Endothelial cell (in vitro differentiated cells): ENCODE data around the gene SSC5D. TPM values are rescaled to one million over a fixed set of nuclear protein-coding genes. Genes with fewer than 3 reads are reported as not detected.

Source experiments
- DNase-seq: peaks from one replicate; pipeline ENCODE4 v3.0.0; 2021; ENCODE audit warnings: low spot score
- H3K27ac Mint-ChIP-seq: one replicate; pipeline ENCODE4 v1.8.0; 2021; ENCODE audit warnings: mixed read lengths, inconsistent platforms; ENCODE audit not compliant: unreplicated experiment
- H3K27me3 Mint-ChIP-seq: one replicate; pipeline ENCODE4 v1.8.0; 2021; ENCODE audit warnings: mild to moderate bottlenecking, moderate library complexity, mixed read lengths, inconsistent platforms; ENCODE audit not compliant: unreplicated experiment
- H3K36me3 Mint-ChIP-seq: one replicate; pipeline ENCODE4 v1.8.0; 2021; ENCODE audit warnings: mild to moderate bottlenecking, low read depth, mixed read lengths, inconsistent platforms; ENCODE audit not compliant: unreplicated experiment
- H3K4me1 Mint-ChIP-seq: one replicate; pipeline ENCODE4 v1.8.0; 2021; ENCODE audit warnings: mild to moderate bottlenecking, mixed read lengths, inconsistent platforms; ENCODE audit not compliant: unreplicated experiment
- H3K4me3 Mint-ChIP-seq: one replicate; pipeline ENCODE4 v1.8.0; 2021; ENCODE audit warnings: mild to moderate bottlenecking, mixed read lengths, inconsistent platforms; ENCODE audit not compliant: unreplicated experiment
- H3K9me3 Mint-ChIP-seq: one replicate; pipeline ENCODE4 v1.8.0; 2021; ENCODE audit warnings: mixed read lengths, inconsistent platforms; ENCODE audit not compliant: unreplicated experiment
- total RNA-seq: library from RNA; stranded (reverse); fragmentation: NEBNext Ultra II Directional; extraction: Animal tissue kit (Norgen Biotek cat#: 25700); gene quantifications from one replicate; pipeline ENCODE4 v1.2.1, GENCODE V29; 2021; ENCODE audit not compliant: unreplicated experiment
- TF ChIP-seq, protein P1 (sequence below): fragments of 200-600 bp; sonication (generic); IDR thresholded peaks from one replicate; pipeline ENCODE4 v1.5.0; 2021; ENCODE audit warnings: antibody characterized with exemption; ENCODE audit not compliant: unreplicated experiment

SSC5D gene
- total RNA-seq, 1 donor from 2014 or later = 0.95 TPM

DNA sequence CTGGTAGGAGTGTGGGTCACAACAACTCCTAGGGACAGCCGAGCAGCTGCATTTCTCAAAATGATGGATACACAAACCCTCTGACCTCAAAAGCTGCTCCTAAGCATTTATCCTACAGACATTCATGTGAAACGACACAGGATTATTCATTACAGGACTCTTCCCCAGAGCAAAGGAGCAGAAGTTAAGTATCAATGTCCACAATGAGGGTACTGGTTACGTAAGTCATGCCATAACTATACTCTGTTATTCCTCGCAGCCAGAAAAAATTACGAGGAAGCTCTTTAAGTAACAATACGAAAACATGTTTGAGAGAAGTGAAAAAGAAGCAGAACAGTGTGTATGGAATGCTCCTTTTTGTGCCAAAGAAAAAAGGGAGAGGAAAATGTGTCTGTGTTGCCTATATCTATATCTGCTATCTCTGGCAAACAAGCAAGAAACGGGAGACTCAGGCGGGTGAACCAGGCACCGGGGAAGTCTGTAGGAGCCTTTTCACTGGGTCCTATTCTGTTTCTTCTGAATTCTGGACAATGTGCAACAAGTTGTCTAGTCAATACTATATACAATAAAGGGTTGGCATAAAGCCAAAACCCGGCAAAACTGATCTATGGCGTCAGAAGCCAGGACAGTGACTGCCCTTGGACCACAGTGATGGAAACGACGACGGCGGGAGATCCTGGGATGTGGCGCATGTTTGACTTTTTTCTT is 28.1 kb upstream of the SSC5D start:
- H3K36me3 Mint-ChIP-seq = no peaks in the 10 kb centered on the region
- TF ChIP-seq, protein P1, sequence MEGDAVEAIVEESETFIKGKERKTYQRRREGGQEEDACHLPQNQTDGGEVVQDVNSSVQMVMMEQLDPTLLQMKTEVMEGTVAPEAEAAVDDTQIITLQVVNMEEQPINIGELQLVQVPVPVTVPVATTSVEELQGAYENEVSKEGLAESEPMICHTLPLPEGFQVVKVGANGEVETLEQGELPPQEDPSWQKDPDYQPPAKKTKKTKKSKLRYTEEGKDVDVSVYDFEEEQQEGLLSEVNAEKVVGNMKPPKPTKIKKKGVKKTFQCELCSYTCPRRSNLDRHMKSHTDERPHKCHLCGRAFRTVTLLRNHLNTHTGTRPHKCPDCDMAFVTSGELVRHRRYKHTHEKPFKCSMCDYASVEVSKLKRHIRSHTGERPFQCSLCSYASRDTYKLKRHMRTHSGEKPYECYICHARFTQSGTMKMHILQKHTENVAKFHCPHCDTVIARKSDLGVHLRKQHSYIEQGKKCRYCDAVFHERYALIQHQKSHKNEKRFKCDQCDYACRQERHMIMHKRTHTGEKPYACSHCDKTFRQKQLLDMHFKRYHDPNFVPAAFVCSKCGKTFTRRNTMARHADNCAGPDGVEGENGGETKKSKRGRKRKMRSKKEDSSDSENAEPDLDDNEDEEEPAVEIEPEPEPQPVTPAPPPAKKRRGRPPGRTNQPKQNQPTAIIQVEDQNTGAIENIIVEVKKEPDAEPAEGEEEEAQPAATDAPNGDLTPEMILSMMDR = no peak
- peak overlapping the region; percentile 90 for H3K4me3 Mint-ChIP-seq
- peak overlapping the region; percentile 43 for H3K27ac Mint-ChIP-seq
- H3K4me1 Mint-ChIP-seq = no peaks in the 10 kb centered on the region
- no peak for DNase-seq
- no peaks in the 10 kb centered on the region for H3K9me3 Mint-ChIP-seq
- H3K27me3 Mint-ChIP-seq = peaks cover 11% of the 10 kb centered on the region

DNA sequence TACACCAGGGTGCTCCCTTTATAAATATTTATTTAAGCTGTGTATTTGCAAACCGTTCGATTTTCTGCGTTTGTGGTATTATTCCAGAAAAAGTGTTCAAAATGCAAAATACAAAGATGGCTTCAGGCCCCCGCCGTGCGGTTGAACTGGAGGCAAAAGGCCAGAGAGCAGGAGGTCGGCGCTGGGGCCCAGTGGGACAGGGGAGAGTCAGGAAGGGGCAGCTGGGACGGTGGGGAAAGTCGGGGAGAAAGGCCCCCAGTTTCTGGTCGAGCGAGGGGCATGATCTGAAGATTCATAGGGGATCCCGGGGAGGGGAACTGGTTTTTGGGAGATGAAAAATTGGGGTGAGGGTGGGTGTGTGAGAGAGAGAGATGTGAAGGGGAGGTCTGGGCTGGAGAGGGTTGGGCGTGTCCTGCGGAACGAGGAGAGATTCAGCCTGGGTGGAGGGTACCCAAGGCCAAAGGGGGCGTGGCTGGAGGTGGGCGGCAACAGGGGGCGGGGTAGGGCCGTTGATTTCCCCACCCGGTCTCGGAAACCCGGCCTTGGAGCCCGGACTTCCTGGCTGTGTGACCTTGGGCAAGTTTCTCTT is 27.5 kb upstream of the SSC5D start:
- Mint-ChIP-seq H3K4me3 (peak overlapping the region; percentile 90), H3K4me1 (no peaks in the 10 kb centered on the region), H3K36me3 (no peaks in the 10 kb centered on the region), H3K27me3 (peaks cover 11% of the 10 kb centered on the region), H3K9me3 (no peaks in the 10 kb centered on the region), H3K27ac (peak overlapping the region; percentile 43)
- DNase-seq = peak; percentile 60
- TF ChIP-seq, protein P1 = no peak

DNA sequence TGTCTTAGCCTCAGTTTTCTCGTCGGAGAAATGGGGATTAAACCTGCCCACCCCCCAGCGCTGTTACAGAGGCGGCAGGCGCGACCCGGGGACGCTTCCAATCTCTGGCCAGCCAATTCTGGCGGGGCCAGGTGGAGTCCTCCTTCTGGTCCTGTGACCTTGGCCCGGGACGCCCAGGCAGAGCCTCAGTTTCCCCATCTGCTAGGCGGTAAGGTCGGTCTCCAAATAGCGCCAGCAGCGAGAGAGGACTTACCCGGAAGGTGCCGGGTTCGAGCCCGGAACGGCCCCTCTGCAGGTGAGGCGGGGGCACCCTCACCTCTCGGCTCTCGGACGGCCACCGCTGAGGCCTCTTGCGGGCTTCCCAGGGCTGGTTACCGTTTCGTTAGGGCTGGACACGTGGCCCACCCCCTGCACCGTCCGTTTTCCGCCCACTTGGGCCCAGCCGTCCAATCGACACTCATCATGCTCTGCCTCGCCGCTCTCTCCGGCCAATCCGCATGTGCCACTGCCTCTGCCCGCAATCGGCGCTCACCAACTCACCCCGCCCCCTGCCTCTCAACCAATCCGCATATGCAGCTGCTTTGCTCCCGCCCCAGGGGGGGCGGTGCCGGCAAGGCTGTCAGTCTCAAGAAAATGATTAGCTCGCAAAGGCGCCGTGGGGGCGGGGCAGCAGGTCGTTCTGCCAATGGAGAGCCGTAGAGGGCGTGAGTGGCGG is 26.8 kb upstream of the SSC5D start, which contains the start of gene ISOC2:
TSS of gene ISOC2 (minus strand) at position 384 of the 715 bp plus-strand sequence. CDS start 5,156 bp downstream, outside the sequence.
- peaks cover 11% of the 10 kb centered on the region for H3K27me3 Mint-ChIP-seq
- H3K36me3 Mint-ChIP-seq = no peaks in the 10 kb centered on the region
- H3K9me3 Mint-ChIP-seq = no peaks in the 10 kb centered on the region
- H3K4me3 Mint-ChIP-seq = peak within 1 kb of the TSS; percentile 90
- peak within 1 kb of the TSS; percentile 43 for H3K27ac Mint-ChIP-seq
- no peaks in the 10 kb centered on the region for H3K4me1 Mint-ChIP-seq
- TF ChIP-seq, protein P1 = no peak
- peak; percentile 100 for DNase-seq

DNA sequence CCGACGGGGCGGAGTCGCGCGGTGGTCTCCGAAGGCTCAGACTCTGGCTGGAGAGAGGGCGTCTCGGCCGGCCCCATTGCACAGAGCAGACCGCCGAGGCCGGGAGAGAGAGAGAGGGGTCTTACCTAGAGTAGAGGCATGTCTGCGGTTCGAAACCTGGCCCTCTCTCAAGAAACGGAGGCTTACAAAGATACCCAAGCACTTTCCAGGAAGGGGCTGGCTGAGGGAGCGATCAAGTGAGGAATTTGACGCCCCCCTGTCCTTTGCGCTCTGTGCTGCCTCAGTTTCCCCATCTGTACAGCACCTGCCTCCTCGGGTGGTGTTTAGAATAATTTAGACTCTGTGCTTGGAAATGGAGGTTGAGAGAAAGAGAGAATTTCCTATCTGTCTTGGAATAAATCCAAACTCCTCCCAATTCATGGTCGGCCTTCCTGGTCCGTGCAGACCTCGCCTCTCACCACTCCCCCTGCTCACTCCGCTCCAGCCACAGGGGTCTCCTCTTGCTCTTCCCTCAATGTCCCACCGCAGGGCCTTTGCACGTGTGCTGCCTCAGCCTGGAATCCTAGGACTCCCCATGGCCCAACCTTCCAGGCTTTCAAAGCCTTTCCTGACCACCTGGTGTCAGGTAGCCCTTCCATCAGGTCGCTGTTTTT is 26.1 kb upstream of the SSC5D start:
- H3K4me1 Mint-ChIP-seq = no peaks in the 10 kb centered on the region
- no peak overlapping the region for H3K27ac Mint-ChIP-seq
- TF ChIP-seq, protein P1 = no peak
- peak overlapping the region; percentile 90 for H3K4me3 Mint-ChIP-seq
- DNase-seq = no peak
- H3K9me3 Mint-ChIP-seq = no peaks in the 10 kb centered on the region
- no peaks in the 10 kb centered on the region for H3K36me3 Mint-ChIP-seq
- H3K27me3 Mint-ChIP-seq = peaks cover 12% of the 10 kb centered on the region
